RWPE2 (cell line): ENCODE data around the gene FNDC10.
A peak's percentile ranks its signal among the peaks of the same experiment; 100 is the strongest.

Experiments
- ATAC-seq: fragments of 200-7000 bp; cut with Tn5 transposase; 3 replicates; pipeline ENCODE4 v1.9.1; 2021; ENCODE audit warnings: low read depth
- DNase-seq: peaks from one replicate; pipeline ENCODE4 v3.0.0-alpha.2; 2020; ENCODE audit warnings: low spot score
- H3K27ac ChIP-seq: fragments of 450-650 bp; 2 replicates; pipeline ENCODE4 v1.5.1; 2017; ENCODE audit warnings: mild to moderate bottlenecking; ENCODE audit not compliant: poor library complexity, severe bottlenecking
- H3K27me3 ChIP-seq: fragments of 250-450 bp; sonication (Bioruptor Pico); 2 replicates; pipeline ENCODE4 v1.5.1; 2021; ENCODE audit warnings: mild to moderate bottlenecking, moderate library complexity; ENCODE audit not compliant: insufficient read depth, poor library complexity, severe bottlenecking
- H3K36me3 ChIP-seq: fragments of 250-450 bp; sonication (Bioruptor Pico); 2 replicates; pipeline ENCODE4 v1.5.1; 2020; ENCODE audit warnings: low read depth, mild to moderate bottlenecking, moderate library complexity
- H3K4me1 ChIP-seq: fragments of 250-450 bp; sonication (Bioruptor Pico); 2 replicates; pipeline ENCODE4 v1.5.1; 2021; ENCODE audit warnings: mild to moderate bottlenecking, moderate library complexity; ENCODE audit not compliant: insufficient read depth, poor library complexity, severe bottlenecking
- H3K4me3 ChIP-seq: fragments of 250-450 bp; sonication (Bioruptor Pico); 2 replicates; pipeline ENCODE4 v1.5.1; 2021; ENCODE audit warnings: mild to moderate bottlenecking, moderate library complexity; ENCODE audit not compliant: severe bottlenecking
- H3K9me3 ChIP-seq: fragments of 250-450 bp; sonication (Bioruptor Pico); 2 replicates; pipeline ENCODE4 v1.5.1; 2021; ENCODE audit warnings: mild to moderate bottlenecking, moderate library complexity; ENCODE audit not compliant: severe bottlenecking
- CTCF ChIP-seq: fragments of 450-650 bp; IDR thresholded peaks from one replicate; pipeline ENCODE4 v1.5.1; 2017; ENCODE audit warnings: mild to moderate bottlenecking, moderate library complexity; ENCODE audit not compliant: poor library complexity, severe bottlenecking

The FNDC10 gene

GRCh38 chr1:1594602-1595260, 5.2 kb downstream of the FNDC10 start:
- no peaks in the 10 kb centered on the region for H3K36me3 ChIP-seq
- no peaks in the 10 kb centered on the region for H3K27me3 ChIP-seq
- no peak overlapping the region for H3K4me3 ChIP-seq
- no peak for TF ChIP-seq CTCF
- H3K27ac ChIP-seq = no peak overlapping the region
- no peaks in the 10 kb centered on the region for H3K9me3 ChIP-seq
- no peaks in the 10 kb centered on the region for H3K4me1 ChIP-seq
- DNase-seq (no peak), ATAC-seq (peak; percentile 63)

- Histone ChIP-seq H3K27me3 (no peaks in the 10 kb centered on the region), H3K27ac (no peak overlapping the region), H3K9me3 (no peaks in the 10 kb centered on the region), H3K4me3 (no peak overlapping the region), H3K36me3 (no peaks in the 10 kb centered on the region), H3K4me1 (no peaks in the 10 kb centered on the region)
- DNase-seq = peak; percentile 70
- TF ChIP-seq CTCF = no peak
- ATAC-seq = peak; percentile 20; the same call in 1 of the 3 replicates
These were observed 5.9 kb downstream of the FNDC10 start for GRCh38 chr1:1593834-1594601.

GRCh38 chr1:1591452-1591851, 8.5 kb downstream of the FNDC10 start:
- no peak for TF ChIP-seq CTCF
- no peaks in the 10 kb centered on the region for H3K27me3 ChIP-seq
- H3K36me3 ChIP-seq = no peaks in the 10 kb centered on the region
- no peak for DNase-seq
- H3K27ac ChIP-seq = no peak overlapping the region
- H3K4me1 ChIP-seq = no peaks in the 10 kb centered on the region
- peak; percentile 29; the same call in 1 of the 3 replicates for ATAC-seq
- no peak overlapping the region for H3K4me3 ChIP-seq
- H3K9me3 ChIP-seq = no peaks in the 10 kb centered on the region

- no peaks in the 10 kb centered on the region for H3K36me3 ChIP-seq
- H3K27me3 ChIP-seq = no peaks in the 10 kb centered on the region
- no peak overlapping the region for H3K27ac ChIP-seq
- TF ChIP-seq CTCF = no peak
- DNase-seq = no peak
- H3K9me3 ChIP-seq = no peaks in the 10 kb centered on the region
- no peak for ATAC-seq
- H3K4me3 ChIP-seq = no peak overlapping the region
- no peaks in the 10 kb centered on the region for H3K4me1 ChIP-seq
These were observed 16.5 kb downstream of the FNDC10 start for GRCh38 chr1:1583347-1584010.
